ENCODE results near the gene SPATA1. TPM values are rescaled to one million over a fixed set of nuclear protein-coding genes. Genes with fewer than 3 reads are reported as not detected.

SPATA1 gene, protein sequence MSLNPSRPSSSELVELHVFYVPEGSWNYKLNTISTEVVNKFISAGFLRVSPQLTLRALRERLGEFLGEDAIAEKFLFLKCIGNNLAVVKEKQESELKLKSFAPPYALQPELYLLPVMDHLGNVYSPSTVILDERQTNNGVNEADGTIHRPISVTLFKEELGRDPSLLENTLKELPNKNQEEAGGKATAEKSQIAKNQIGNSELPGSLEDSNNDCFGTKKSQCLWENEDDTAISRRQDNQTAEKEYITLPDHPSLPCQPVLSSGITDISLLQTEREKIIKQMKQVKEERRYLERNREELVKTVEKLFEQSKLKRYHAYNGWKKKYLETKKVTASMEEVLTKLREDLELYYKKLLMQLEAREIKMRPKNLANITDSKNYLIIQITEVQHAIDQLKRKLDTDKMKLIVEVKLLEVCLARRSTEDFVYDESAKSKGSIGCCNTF
- total RNA-seq (2022; extraction: Qiagen RNA extraction; ENCODE audit: low read depth): 0.75 to 2.3 TPM (median 1.1 TPM) in 4 of 5 replicates, not detected in the other

GRCh38 chr1:84506002-84506728, at the start of gene SPATA1, which contains the start of gene GNG5:
Gene SPATA1 (plus strand): TSS chr1:84506386. CDS start chr1:84516360, 9,974 bp downstream.
Gene GNG5 (minus strand): TSS chr1:84506581. CDS start chr1:84506091, 490 bp downstream.

DNA sequence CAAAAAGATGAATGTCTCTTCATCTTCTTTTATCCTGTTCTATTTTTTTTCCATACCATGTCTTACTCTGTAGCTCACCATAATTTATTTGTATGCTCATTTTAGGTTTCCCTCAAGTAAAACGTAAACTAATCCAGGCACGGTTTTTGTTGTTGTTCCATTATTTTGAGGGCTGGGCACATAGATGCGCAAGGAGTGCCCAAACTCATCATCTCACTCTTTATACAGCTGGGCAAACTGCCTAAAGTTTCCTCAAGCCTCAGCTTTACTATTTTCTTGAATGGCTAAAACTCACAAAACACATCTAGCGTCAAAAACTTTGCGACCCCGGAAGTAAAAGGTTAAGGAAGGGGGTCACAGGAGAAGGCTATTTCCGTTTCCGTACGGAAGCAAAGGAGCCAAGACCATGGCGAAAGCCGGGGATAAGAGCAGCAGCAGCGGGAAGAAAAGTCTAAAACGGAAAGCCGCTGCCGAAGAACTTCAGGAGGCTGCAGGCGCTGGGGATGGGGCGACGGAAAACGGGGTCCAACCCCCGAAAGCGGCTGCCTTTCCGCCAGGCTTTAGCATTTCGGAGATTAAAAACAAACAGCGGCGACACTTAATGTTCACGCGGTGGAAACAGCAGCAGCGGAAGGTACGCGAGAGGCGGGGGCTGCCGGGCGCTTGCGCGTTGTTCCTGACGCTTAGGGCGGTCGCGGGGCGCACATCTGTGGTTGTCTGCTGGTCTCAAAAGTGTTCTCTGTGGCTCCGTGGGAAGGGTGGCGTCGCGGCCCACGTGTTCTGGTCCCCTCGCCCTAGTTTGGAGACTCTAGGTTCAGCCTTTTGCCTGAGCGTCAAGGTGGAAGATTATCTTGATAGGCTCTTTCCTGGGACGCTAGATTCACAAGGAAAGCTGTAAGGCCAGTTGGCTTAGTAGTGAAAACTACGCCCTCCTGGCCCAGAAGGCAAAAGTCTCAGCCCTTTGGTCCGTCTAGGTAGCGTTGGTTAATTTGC, 27.0 kb upstream of the SPATA1 start, which contains the start of gene RPF1:
RPF1 (plus strand) TSS at position 391 of the 993 bp plus-strand sequence; CDS start at position 407, 16 bp downstream.

DNA sequence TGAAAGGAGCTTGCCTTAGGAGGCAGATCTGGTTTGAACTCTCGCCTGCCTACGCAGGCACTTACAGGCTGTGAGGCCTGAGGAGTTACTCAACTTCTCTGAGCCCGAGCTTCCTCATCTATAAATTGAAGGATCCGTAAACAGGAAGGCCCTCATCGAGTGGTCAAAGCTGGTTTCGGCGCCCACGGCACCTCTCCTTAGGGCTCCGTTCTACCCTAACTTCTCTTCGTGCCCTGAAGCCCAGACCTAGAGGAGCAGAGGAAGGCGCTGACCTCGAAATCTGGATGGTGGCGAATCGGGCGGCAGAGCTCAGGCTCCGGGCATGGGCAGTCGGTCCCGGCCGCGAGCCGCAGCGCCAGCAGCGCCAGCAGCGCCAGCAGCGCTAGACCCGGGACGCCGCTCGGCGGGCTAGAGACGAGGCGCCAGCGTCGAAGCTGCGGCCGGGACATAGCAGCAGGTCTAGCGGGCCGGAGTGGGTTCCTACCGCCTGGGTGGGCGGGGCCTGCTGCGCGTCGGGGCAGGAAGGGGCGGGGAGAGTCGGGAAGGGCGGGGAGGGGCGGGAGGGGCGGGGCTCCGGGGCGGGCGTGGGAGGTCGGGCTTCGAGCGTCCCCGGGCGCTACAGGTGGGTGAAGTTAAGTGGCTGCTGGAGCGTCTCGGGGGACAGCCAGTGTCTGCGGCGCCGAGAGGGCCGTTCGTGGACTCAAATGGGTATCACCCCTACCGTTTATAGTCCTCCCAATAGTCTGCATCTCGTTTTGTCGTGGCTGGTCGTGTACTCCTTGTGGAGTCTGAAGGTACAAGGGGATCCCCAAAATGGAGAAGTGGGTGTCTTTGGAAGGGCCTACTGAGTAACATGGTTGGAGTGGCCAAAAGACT, 68.0 kb downstream of the SPATA1 start, which contains the start of gene CTBS:
CTBS (minus strand) TSS at position 474 of the 876 bp plus-strand sequence; CDS start at position 449, 25 bp downstream.

Other genes starting within 250 kb of the SPATA1 start
- 0.19 to 1.1 TPM (median 0.53 TPM) in 5 replicates for gene SAMD13, start 204.7 kb upstream of the SPATA1 start, total RNA-seq (2022; extraction: Qiagen RNA extraction; ENCODE audit: low read depth)
- not detected in 5 replicates for gene DNASE2B, start 107.9 kb upstream of the SPATA1 start, total RNA-seq (2022; extraction: Qiagen RNA extraction; ENCODE audit: low read depth)
- 28.1 to 40.2 TPM (median 29.5 TPM) in 5 replicates for gene RPF1, start 27.1 kb upstream of the SPATA1 start, total RNA-seq (2022; extraction: Qiagen RNA extraction; ENCODE audit: low read depth)
- gene GNG5, start 195 bp downstream of the SPATA1 start, total RNA-seq (2022; extraction: Qiagen RNA extraction; ENCODE audit: low read depth): 158 to 190 TPM (median 169 TPM) in 5 replicates
- 3.3 to 7.3 TPM (median 6.0 TPM) in 5 replicates for gene CTBS, start 68.1 kb downstream of the SPATA1 start, total RNA-seq (2022; extraction: Qiagen RNA extraction; ENCODE audit: low read depth)
- 8.0 to 16.1 TPM (median 13.6 TPM) in 5 replicates for gene SSX2IP, start 184.1 kb downstream of the SPATA1 start, total RNA-seq (2022; extraction: Qiagen RNA extraction; ENCODE audit: low read depth)